ENCODE data around the gene GRPEL2.

The GRPEL2 gene

GRCh38 chr5:149371296-149371962 is 26.1 kb downstream of the GRPEL2 start:
- DNase-seq (ENCODE audit: low read depth) = peak; percentile 66
- no peak overlapping the region for H3K4me3 ChIP-seq (ENCODE audit: low read depth, low read length)
- TF ChIP-seq CTCF (IDR thresholded peaks at IDR 0.05; ENCODE audit: low read depth, low read length) (peak; percentile 89), MYC (IDR thresholded peaks at IDR 0.05; ENCODE audit: low read depth, low read length) (no peak)

GRCh38 chr5:149372076-149372795 is 26.9 kb downstream of the GRPEL2 start:
- no peak for TF ChIP-seq POLR2A (IDR thresholded peaks at IDR 0.05; ENCODE audit: extremely low read depth, insufficient read length)
- no peak for TF ChIP-seq MAX (IDR thresholded peaks at IDR 0.05; ENCODE audit: low read depth, low read length)
- TF ChIP-seq CTCF (IDR thresholded peaks at IDR 0.05; ENCODE audit: low read depth, low read length) = no peak
- no peak for TF ChIP-seq MYC (IDR thresholded peaks at IDR 0.05; ENCODE audit: low read depth, low read length)
- peak; percentile 16 for DNase-seq (ENCODE audit: low read depth)
- H3K4me3 ChIP-seq (ENCODE audit: low read depth, low read length) = no peak overlapping the region

- no peak overlapping the region for H3K4me3 ChIP-seq (ENCODE audit: low read depth, low read length)
- DNase-seq (ENCODE audit: low read depth) = no peak
- TF ChIP-seq CTCF (IDR thresholded peaks at IDR 0.05; ENCODE audit: low read depth, low read length) (no peak), MYC (IDR thresholded peaks at IDR 0.05; ENCODE audit: low read depth, low read length) (no peak), POLR2A (IDR thresholded peaks at IDR 0.05; ENCODE audit: extremely low read depth, insufficient read length) (no peak), MAX (IDR thresholded peaks at IDR 0.05; ENCODE audit: low read depth, low read length) (no peak)
Measured at GRCh38 chr5:149372932-149373331, 27.6 kb downstream of the GRPEL2 start.

- H3K4me3 ChIP-seq (ENCODE audit: low read depth, low read length) = no peak overlapping the region
- TF ChIP-seq MYC (IDR thresholded peaks at IDR 0.05; ENCODE audit: low read depth, low read length) (no peak), POLR2A (IDR thresholded peaks at IDR 0.05; ENCODE audit: extremely low read depth, insufficient read length) (no peak), CTCF (IDR thresholded peaks at IDR 0.05; ENCODE audit: low read depth, low read length) (no peak), MAX (IDR thresholded peaks at IDR 0.05; ENCODE audit: low read depth, low read length) (no peak)
- no peak for DNase-seq (ENCODE audit: low read depth)
Measured at GRCh38 chr5:149374303-149374702, 29.0 kb downstream of the GRPEL2 start.

- TF ChIP-seq MAX (IDR thresholded peaks at IDR 0.05; ENCODE audit: low read depth, low read length) (no peak), CTCF (IDR thresholded peaks at IDR 0.05; ENCODE audit: low read depth, low read length) (no peak), MYC (IDR thresholded peaks at IDR 0.05; ENCODE audit: low read depth, low read length) (no peak), POLR2A (IDR thresholded peaks at IDR 0.05; ENCODE audit: extremely low read depth, insufficient read length) (no peak)
- DNase-seq (ENCODE audit: low read depth) = no peak
- no peak overlapping the region for H3K4me3 ChIP-seq (ENCODE audit: low read depth, low read length)
Measured at GRCh38 chr5:149374801-149375200, 29.5 kb downstream of the GRPEL2 start.

All from NB4 (cell line).